Activated T-helper 9 cell treated with anti-CD3 and anti-CD28 coated beads, Interleukin-2, amount 50 U/mL, for 16 hours (primary cell): ENCODE data around the gene KCNIP4.

ENCODE experiments used
- DNase-seq: peaks from one replicate; pipeline ENCODE4 v3.0.0-alpha.2; 2020; ENCODE audit warnings: low read depth

The KCNIP4 gene

DNA sequence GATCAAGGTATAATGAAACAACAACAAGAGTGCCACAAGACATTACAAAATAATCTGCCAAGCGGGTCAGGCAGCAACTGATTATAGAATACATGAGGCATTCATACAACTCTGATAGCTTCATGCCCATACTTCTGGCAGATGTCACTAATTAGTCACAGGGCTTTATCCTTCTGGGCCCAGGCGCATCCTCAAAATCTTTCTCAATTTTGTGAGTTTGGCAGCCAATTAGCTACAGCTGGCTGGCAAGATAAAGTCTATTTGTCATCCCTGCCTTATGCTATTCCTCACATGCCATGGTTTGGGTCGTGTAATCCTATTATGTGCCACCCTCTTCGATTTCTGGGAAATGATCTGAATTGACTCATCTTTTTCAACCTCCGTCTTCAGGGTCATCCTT, 994.0 kb downstream of the KCNIP4 start:
- no peak for DNase-seq

- no peak for DNase-seq
These were observed 1003.6 kb downstream of the KCNIP4 start for GRCh38 chr4:20944961-20945360.

- DNase-seq, result no peak
These were observed 1004.1 kb downstream of the KCNIP4 start for GRCh38 chr4:20944451-20944850.

DNA sequence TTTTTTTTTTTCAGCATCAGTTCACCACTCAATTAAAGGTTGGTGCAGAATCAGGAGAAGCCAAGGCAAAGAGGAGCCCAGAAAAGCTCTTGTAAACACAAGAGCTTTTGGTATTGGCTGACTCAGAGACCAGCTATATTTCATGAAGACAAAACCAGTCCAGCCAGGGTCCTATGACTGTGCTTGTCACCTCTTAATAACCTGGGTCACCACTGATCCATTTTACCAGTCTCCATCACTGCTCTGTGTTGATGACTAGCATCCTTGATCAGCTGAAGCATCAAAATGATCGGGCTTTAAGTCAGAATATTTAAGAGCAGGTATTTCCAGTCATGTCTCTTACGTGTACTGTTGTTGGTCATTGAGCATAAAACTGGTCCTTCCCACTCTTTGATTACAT, 1010.4 kb downstream of the KCNIP4 start:
- no peak for DNase-seq

DNA sequence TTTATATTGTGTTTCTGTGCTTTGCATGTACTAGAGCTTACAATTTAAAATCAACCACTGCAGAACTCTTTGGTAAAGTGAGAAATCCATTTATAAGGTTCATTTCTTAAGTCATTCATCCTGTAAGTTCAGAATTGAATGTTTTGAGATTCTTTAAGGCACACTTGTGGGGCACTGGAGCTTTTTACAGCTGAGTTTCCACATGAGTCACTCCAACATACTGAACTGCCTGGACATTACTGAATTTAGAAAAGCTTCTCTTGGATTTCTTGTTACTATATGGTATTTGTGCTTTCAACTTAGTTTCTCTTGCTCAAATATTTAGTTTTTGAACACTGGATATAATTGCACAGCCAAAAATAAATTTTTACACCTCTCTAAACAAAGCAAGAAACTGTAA, 1022.0 kb downstream of the KCNIP4 start:
- no peak for DNase-seq

GRCh38 chr4:20925176-20925575, 1023.4 kb downstream of the KCNIP4 start:
- DNase-seq, result no peak

GRCh38 chr4:20922962-20923361, 1025.6 kb downstream of the KCNIP4 start:
- no peak for DNase-seq

DNA sequence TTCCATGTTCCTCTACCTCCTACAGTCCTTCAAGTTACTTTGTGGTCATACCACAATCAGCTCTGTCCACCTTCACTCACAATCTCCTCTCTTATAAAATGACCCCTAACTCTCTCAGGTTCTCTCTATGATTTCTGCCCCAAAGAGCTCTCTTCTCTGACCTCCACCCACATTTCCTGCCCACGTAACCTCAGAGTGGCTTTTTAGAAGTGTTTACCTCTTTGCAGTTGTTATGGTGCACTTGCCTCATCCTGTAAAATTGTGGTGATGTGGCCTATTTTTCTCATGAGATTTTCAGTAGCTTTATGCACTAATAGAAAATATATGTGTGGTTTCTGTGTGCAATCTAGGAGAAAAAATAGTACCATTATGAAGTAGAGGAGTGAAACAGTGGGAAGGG, 1032.5 kb downstream of the KCNIP4 start:
- DNase-seq, result no peak

- no peak for DNase-seq
These were observed 1043.6 kb downstream of the KCNIP4 start for GRCh38 chr4:20904966-20905365.

DNA sequence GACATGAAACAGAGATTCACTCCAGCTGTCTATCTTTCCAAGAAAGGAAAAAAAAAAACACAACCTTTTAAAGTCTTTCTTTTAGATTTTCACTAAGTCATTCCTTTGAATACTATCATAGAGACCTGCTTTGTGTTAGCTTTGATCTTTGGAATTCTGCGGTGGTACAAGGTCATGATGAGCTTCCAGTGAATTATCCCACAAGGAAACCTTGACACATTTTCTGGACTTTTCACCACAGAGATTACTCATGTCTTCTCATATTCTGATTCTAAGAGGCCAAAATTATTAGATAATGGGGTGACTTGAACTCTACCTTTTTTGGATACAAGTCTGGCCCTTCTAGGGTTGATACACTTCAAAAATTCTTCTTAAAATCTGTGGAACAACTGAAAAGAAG, 1046.7 kb downstream of the KCNIP4 start:
- DNase-seq, result no peak

GRCh38 chr4:20899591-20899990, 1049.0 kb downstream of the KCNIP4 start:
- no peak for DNase-seq

DNA sequence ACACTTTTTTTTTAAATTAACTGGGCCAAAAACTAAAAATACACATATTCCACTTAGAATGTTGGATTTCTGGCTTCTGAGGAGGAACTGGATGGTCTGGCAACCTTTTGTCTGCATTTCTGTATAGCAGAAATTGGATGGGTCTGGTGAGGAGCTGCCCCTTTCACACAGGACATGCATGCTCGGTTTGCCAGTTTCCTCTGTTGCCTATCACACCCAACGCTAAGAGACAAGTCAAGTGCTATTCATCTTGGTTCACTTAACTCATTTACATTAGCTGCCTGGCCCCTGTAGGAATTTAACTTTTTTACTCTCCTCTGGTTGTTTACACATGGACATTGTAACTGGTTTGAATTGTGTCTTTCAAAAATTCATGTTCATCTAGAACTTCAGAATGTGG, 1052.6 kb downstream of the KCNIP4 start:
- no peak for DNase-seq

- DNase-seq, result no peak
These were observed 1053.4 kb downstream of the KCNIP4 start for GRCh38 chr4:20895208-20895607.

GRCh38 chr4:20890761-20891160, 1057.8 kb downstream of the KCNIP4 start:
- no peak for DNase-seq

DNA sequence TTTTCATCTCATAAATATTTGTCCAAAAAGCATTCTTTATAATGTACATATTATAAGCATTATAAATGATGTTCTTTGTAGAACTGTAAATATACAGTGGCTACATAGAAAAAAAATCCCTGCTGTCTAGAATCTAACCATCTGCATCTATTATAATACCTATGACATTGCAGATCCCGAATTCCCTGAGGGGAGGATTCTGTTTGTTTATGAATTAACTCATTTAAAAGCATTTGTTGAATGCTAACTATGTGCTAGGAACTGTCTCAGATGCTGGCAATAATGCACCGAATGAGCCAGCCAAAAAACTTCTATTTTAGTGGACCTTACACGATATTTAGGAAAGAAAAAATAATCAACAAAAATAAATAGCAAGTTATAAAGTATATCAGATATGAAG, 1058.7 kb downstream of the KCNIP4 start:
- no peak for DNase-seq

GRCh38 chr4:20883677-20884076, 1064.9 kb downstream of the KCNIP4 start:
- no peak for DNase-seq

DNA sequence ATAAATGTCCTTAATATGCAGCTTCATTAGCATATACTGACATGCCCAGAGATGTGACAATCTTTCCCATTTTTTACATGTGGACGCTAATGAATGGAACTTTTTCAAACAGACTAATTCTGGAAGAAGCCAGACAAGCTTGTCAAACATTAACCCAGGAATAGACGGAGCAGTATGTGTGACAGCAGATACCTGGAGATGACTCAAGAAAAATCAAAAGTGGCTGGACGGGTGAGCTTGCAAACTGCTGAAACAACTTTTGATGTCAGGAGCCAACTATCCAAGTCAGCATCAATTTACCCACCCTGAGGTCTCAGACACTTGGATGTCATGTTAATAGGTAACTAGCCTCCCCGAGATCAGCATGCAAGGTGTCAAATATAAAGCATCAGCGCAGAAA, 1065.3 kb downstream of the KCNIP4 start:
- no peak for DNase-seq

DNA sequence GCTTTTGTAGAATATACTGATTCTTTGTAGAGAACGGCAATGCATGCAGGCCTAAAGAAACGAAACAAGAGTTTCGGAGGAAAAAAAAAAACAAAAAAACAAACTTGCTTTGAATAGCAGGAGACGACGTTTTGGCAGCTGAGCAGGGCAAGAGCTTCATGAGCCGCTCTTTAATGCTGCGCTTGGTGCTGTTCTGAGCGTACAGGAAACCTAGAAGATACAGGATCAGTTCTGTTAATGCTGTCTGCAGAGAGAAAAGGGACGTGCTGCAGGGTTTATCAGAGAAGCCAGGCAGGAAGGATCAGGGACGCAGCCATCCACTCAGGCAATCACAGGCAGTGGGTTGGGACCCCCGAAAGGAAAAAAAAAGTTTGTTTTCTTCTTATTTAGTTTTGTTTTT, 1066.1 kb downstream of the KCNIP4 start:
- DNase-seq, result no peak

GRCh38 chr4:20881658-20882057, 1066.9 kb downstream of the KCNIP4 start:
- no peak for DNase-seq

GRCh38 chr4:20878806-20879205, 1069.8 kb downstream of the KCNIP4 start:
- DNase-seq, result no peak

GRCh38 chr4:20870436-20870835, 1078.1 kb downstream of the KCNIP4 start:
- no peak for DNase-seq

DNA sequence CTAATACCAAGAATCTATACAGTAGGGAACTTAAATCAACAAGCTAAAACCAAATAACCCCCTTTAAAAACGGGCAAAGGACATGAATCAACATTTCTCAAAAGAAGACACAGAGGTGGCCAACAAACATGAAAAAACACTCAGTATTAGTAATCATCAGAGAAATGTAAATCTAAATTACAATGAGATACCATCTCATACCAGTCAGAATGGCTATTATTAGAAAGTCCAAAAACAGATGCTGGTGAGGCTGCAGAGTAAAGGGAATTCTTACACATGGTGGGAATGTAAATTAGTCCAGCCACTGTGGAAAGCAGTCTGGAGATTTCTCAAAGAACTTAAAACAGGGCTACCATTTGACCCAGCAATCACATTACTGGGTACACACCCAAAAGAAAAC, 1080.5 kb downstream of the KCNIP4 start:
- DNase-seq, result no peak

- DNase-seq, result no peak
These were observed 1087.7 kb downstream of the KCNIP4 start for GRCh38 chr4:20860878-20861277.

DNA sequence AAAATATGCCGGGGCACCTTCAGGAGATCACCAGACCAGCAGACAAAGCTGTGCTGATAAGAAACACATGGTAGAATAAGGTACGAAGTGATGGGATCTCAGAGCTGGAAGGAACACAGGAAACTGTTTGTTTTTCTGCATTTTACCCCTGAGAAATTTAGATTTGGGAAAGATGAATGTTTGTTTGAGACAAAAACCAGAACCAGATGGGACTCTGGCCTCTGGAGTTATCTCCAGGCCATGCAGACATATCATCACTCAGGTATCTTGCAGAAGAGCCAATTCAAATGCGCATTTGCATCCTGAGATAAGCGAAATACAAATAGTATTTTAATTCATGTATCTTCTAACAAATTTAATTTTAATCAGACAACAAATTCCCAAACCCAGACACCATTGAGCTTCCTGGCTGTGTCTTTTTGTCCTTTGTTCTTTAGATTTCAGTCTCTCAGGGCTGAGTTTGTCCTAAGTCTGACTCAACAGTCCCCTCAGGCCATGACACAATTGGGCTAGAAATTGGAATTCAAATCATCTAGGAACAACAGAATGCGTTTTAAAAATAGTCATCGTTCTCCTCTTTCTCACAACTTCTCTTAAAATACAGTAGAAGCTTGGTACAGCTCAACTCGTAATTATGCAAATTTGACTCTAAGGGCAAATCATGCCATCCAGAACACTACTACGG, 1089.3 kb downstream of the KCNIP4 start:
- DNase-seq, result no peak

DNA sequence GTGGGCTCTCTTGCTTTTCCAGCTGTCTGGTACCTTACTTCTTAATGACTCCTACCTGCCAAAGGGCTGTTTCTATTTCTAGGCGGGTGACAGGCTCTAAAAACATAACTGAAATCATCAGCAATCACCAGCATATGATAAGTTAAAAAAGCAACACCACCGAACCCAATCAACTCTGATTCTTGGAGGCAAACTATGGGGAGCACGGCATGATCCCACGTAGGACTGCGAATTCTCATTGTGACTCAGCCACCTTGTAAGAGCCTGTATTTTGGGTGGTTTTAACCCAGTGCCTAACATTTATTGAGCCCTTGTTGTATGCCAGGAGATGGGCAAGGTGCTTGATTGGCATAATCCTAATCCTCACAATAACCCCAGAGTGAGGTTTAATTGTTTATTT, 1091.5 kb downstream of the KCNIP4 start:
- DNase-seq, result no peak
